GM23248 (cell line): ENCODE data around the gene POLR2J2. TPM values are rescaled to one million over a fixed set of nuclear protein-coding genes. Genes with fewer than 3 reads are reported as not detected.
"Not testable (repeated sequence)": the region's sequence is repeated elsewhere in the genome, so short reads cannot be mapped to it uniquely, and the experiment has no call there.

Source experiments
- DNase-seq: peaks from one replicate; pipeline ENCODE4 v3.0.0-alpha.2; 2015
- H2AFZ ChIP-seq: fragments of 200-600 bp; sonication (generic); 2 replicates; pipeline ENCODE4 v1.6.1; 2016; ENCODE audit warnings: antibody characterized with exemption
- H3F3A ChIP-seq: fragments of 200-600 bp; sonication (generic); 2 replicates; pipeline ENCODE4 v1.6.1; 2016; ENCODE audit warnings: mild to moderate bottlenecking, antibody characterized with exemption, mixed run types; ENCODE audit not compliant: insufficient read depth
- H3K27ac ChIP-seq: fragments of 200-600 bp; sonication (generic); 2 replicates; pipeline ENCODE4 v1.5.1; 2016; ENCODE audit warnings: mild to moderate bottlenecking
- H3K27me3 ChIP-seq: fragments of 200-600 bp; sonication (generic); replicated peaks from 2 replicates; pipeline ENCODE4 v1.6.1; 2016; ENCODE audit warnings: mild to moderate bottlenecking; ENCODE audit not compliant: insufficient read depth
- H3K36me3 ChIP-seq: fragments of 200-600 bp; sonication (generic); 2 replicates; pipeline ENCODE4 v1.6.1; 2016; ENCODE audit warnings: low read depth, mild to moderate bottlenecking
- H3K4me1 ChIP-seq: fragments of 200-600 bp; sonication (generic); 2 replicates; pipeline ENCODE4 v1.6.1; 2016; ENCODE audit warnings: mild to moderate bottlenecking; ENCODE audit not compliant: insufficient read depth
- H3K4me2 ChIP-seq: fragments of 200-600 bp; sonication (generic); one replicate; pipeline ENCODE4 v1.6.1; 2016; ENCODE audit warnings: mild to moderate bottlenecking; ENCODE audit not compliant: unreplicated experiment
- H3K4me3 ChIP-seq: fragments of 200-600 bp; sonication (generic); 2 replicates; pipeline ENCODE4 v1.5.1; 2016; ENCODE audit warnings: mild to moderate bottlenecking
- H3K79me2 ChIP-seq: fragments of 200-600 bp; sonication (generic); 2 replicates; pipeline ENCODE4 v1.6.1; 2016; ENCODE audit warnings: mild to moderate bottlenecking; ENCODE audit not compliant: insufficient read depth
- H3K9ac ChIP-seq: fragments of 200-600 bp; sonication (generic); 2 replicates; pipeline ENCODE4 v1.6.1; 2016; ENCODE audit warnings: mild to moderate bottlenecking
- H3K9me2 ChIP-seq: fragments of 200-600 bp; sonication (generic); 2 replicates; pipeline ENCODE4 v1.6.1; 2016; ENCODE audit warnings: mixed run types, mild to moderate bottlenecking, moderate library complexity; ENCODE audit not compliant: insufficient read depth
- H3K9me3 ChIP-seq: fragments of 200-600 bp; sonication (generic); one replicate; pipeline ENCODE4 v1.6.1; 2017; ENCODE audit warnings: low read depth
- H4K20me1 ChIP-seq: fragments of 200-600 bp; sonication (generic); 2 replicates; pipeline ENCODE4 v1.6.0; 2016; ENCODE audit not compliant: insufficient read depth
- WGBS, 2 experiments: methylation state at CpG; one replicate each; pipeline ENCODE4 v1.1.6; 2015 to 2017; ENCODE audit warnings: low lambda C conversion rate in 2 of 2, low coverage in 1 of 2; ENCODE audit errors: missing lambda C conversion rate in 2 of 2; 5-methylcytosine and 5-hydroxymethylcytosine counted together
- in situ Hi-C: fragments of 300-500 bp; cut with MboI; formaldehyde crosslinking; loops from 2 replicates; pipeline ENCODE4 v1.15.0; 2020
- polyA plus RNA-seq: library from polyadenylated mRNA; unstranded; fragments of >200 nt; fragmentation: Nextera tagmentation; extraction: Ambion mirVana; gene quantifications from 2 replicates; pipeline ENCODE4 v1.2.1, GENCODE V29; 2016
- total RNA-seq: library from RNA; depleted of rRNA; stranded (reverse); fragments of >200 nt; shearing (Covaris generic); gene quantifications from 2 replicates; pipeline ENCODE4 v1.2.3, GENCODE V29; 2014; rRNA removed

POLR2J2 gene
- total RNA-seq, result 0.43 and 0.51 TPM in 2 replicates
- 1.1 and 2.0 TPM in 2 replicates for polyA plus RNA-seq

- DNase-seq, result not testable (repeated sequence)
Measured at GRCh38 chr7:102671166-102671955, at the start of gene POLR2J2. TSS of gene POLR2J2 (minus strand) at chr7:102671663. CDS start at chr7:102671601, 62 bp downstream.

GRCh38 chr7:102718491-102718890 lies 47.0 kb upstream of the POLR2J2 start:
- H3K9me3 ChIP-seq, H3K27ac ChIP-seq, H2AFZ ChIP-seq, H3F3A ChIP-seq, H3K36me3 ChIP-seq, H3K4me2 ChIP-seq, H3K27me3 ChIP-seq, H3K4me3 ChIP-seq, H3K79me2 ChIP-seq, H3K9me2 ChIP-seq, in situ Hi-C loops, H3K9ac ChIP-seq, H4K20me1 ChIP-seq: not testable (repeated sequence)
- peak; percentile 46 for DNase-seq
- peaks cover 19% of the 10 kb centered on the region for H3K4me1 ChIP-seq

More at GRCh38 chr7:102671166-102671955, at the start of gene POLR2J2:
- no CpG with 5 or more reads among the region's 63 CpGs for WGBS, 2 experiments
- H3K4me3 ChIP-seq, H3K4me1 ChIP-seq, H2AFZ ChIP-seq, H3K79me2 ChIP-seq, H4K20me1 ChIP-seq, H3K27me3 ChIP-seq, H3K9me3 ChIP-seq, H3K27ac ChIP-seq, H3F3A ChIP-seq, H3K36me3 ChIP-seq, H3K4me2 ChIP-seq, H3K9me2 ChIP-seq, in situ Hi-C loops, H3K9ac ChIP-seq: not testable (repeated sequence)

GRCh38 chr7:102715718-102716117 lies 44.3 kb upstream of the POLR2J2 start:
- H2AFZ ChIP-seq, H3K79me2 ChIP-seq, H3F3A ChIP-seq, H3K4me3 ChIP-seq, in situ Hi-C loops, H3K27me3 ChIP-seq, H3K9me2 ChIP-seq, H3K4me2 ChIP-seq, H4K20me1 ChIP-seq, H3K9me3 ChIP-seq, H3K36me3 ChIP-seq, H3K9ac ChIP-seq, H3K27ac ChIP-seq: not testable (repeated sequence)
- WGBS, 2 experiments, result 52 to 64% methylated on average over 3 of the region's 3 CpGs
- DNase-seq, result peak; percentile 15
- H3K4me1 ChIP-seq, result peaks cover 24% of the 10 kb centered on the region

- H3K9me2 ChIP-seq, DNase-seq, H3K36me3 ChIP-seq, H3K9me3 ChIP-seq, H3K79me2 ChIP-seq, H3F3A ChIP-seq, H2AFZ ChIP-seq, H3K4me2 ChIP-seq, H4K20me1 ChIP-seq, H3K4me3 ChIP-seq, H3K27me3 ChIP-seq, H3K9ac ChIP-seq, H3K27ac ChIP-seq, in situ Hi-C loops: not testable (repeated sequence)
- peaks cover 24% of the 10 kb centered on the region for H3K4me1 ChIP-seq
- WGBS, 2 experiments, result 33 to 42% methylated on average over 3 to 4 of the region's 6 CpGs
Measured at GRCh38 chr7:102714774-102715522, 43.5 kb upstream of the POLR2J2 start.

- H3K4me2 ChIP-seq, H3K4me3 ChIP-seq, H3K9ac ChIP-seq, H3K27ac ChIP-seq, H3K9me3 ChIP-seq, H3K27me3 ChIP-seq, in situ Hi-C loops, H3F3A ChIP-seq, H3K79me2 ChIP-seq, H3K36me3 ChIP-seq, H4K20me1 ChIP-seq, DNase-seq, H3K9me2 ChIP-seq, H2AFZ ChIP-seq: not testable (repeated sequence)
- peaks cover 23% of the 10 kb centered on the region for H3K4me1 ChIP-seq
- no CpG with 5 or more reads among the region's 1 CpG for WGBS, 2 experiments
Measured at GRCh38 chr7:102713691-102714080, 42.2 kb upstream of the POLR2J2 start.

- peaks cover 17% of the 10 kb centered on the region for H3K4me1 ChIP-seq
- H2AFZ ChIP-seq, H3K27me3 ChIP-seq, H3K9me3 ChIP-seq, in situ Hi-C loops, H3K79me2 ChIP-seq, H3K9ac ChIP-seq, H4K20me1 ChIP-seq, H3F3A ChIP-seq, H3K9me2 ChIP-seq, H3K36me3 ChIP-seq, H3K4me3 ChIP-seq, H3K27ac ChIP-seq: not testable (repeated sequence)
- WGBS, 2 experiments, result 28 to 33% methylated on average over 5 of the region's 5 CpGs
- peak; percentile 6 for DNase-seq
- H3K4me2 ChIP-seq, result peak overlapping the region; percentile 6
Measured at GRCh38 chr7:102713011-102713690, 41.7 kb upstream of the POLR2J2 start.

GRCh38 chr7:102698962-102699750 lies 27.7 kb upstream of the POLR2J2 start:
- H2AFZ ChIP-seq, H3F3A ChIP-seq, H3K4me1 ChIP-seq, H3K9me3 ChIP-seq, H3K36me3 ChIP-seq, H4K20me1 ChIP-seq, in situ Hi-C loops, H3K4me2 ChIP-seq, H3K9ac ChIP-seq, DNase-seq, H3K79me2 ChIP-seq, H3K27me3 ChIP-seq, H3K9me2 ChIP-seq, H3K27ac ChIP-seq, H3K4me3 ChIP-seq: not testable (repeated sequence)
- 52 to 53% methylated on average over 9 of the region's 9 CpGs for WGBS, 2 experiments
